ENCODE measurements around the gene NTSR2. TPM values are rescaled to one million over a fixed set of nuclear protein-coding genes. Genes with fewer than 3 reads are reported as not detected.

The NTSR2 gene
- total RNA-seq, 1 donor from 2014 or later: not detected

GRCh38 chr2:11616851-11617415 is 53.1 kb downstream of the NTSR2 start:
- H3K9me3 ChIP-seq (replicated peaks): no peaks in the 10 kb centered on the region
- H3K36me3 ChIP-seq: peaks cover 30% of the 10 kb centered on the region
- H3K4me3 ChIP-seq: no peak overlapping the region
- DNase-seq: no peak
- H3K27ac ChIP-seq (replicated peaks): no peak overlapping the region
- no peaks in the 10 kb centered on the region for H3K27me3 ChIP-seq (ENCODE audit: low read depth)
- TF ChIP-seq, protein P1, sequence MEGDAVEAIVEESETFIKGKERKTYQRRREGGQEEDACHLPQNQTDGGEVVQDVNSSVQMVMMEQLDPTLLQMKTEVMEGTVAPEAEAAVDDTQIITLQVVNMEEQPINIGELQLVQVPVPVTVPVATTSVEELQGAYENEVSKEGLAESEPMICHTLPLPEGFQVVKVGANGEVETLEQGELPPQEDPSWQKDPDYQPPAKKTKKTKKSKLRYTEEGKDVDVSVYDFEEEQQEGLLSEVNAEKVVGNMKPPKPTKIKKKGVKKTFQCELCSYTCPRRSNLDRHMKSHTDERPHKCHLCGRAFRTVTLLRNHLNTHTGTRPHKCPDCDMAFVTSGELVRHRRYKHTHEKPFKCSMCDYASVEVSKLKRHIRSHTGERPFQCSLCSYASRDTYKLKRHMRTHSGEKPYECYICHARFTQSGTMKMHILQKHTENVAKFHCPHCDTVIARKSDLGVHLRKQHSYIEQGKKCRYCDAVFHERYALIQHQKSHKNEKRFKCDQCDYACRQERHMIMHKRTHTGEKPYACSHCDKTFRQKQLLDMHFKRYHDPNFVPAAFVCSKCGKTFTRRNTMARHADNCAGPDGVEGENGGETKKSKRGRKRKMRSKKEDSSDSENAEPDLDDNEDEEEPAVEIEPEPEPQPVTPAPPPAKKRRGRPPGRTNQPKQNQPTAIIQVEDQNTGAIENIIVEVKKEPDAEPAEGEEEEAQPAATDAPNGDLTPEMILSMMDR (IDR thresholded peaks at IDR 0.05; ENCODE audit: borderline replicate concordance): no peak
- intact Hi-C loops (cut with micrococcal nuclease): no loop called here
- no peaks in the 10 kb centered on the region for H3K4me1 ChIP-seq

DNA sequence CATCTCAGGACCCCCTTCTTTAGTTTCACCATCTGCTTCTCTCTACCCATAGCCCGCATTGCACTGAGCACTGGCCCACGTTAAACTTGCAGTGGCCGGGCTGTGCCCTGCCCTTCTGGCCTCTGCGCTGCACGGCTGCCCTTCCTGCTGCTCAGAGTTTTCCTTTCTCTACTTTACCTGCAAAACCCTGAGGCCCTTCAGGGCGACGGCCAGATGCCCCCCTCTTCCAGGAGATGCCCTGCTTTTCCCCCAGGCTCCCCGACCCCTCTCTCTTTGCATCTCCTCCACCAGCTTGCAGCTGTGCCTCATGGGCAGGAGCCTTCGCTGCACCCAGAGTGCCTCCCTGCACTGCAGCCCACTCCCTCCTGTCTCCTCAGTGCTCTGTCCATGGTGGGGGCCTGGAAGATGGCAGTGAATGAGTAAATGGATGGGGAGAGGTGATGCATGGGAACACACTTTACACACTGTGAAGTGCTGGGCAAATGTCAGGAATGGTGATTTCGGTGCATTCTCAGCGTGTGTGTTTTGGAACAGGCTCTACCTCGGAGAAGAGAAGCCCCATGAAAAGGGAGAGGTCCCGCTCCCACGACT is 53.8 kb downstream of the NTSR2 start:
- intact Hi-C loops (cut with micrococcal nuclease): no loop called here
- H3K4me3 ChIP-seq: no peak overlapping the region
- TF ChIP-seq, protein P1 (IDR thresholded peaks at IDR 0.05; ENCODE audit: borderline replicate concordance): no peak
- no peaks in the 10 kb centered on the region for H3K9me3 ChIP-seq (replicated peaks)
- H3K27ac ChIP-seq (replicated peaks): no peak overlapping the region
- DNase-seq: no peak
- H3K36me3 ChIP-seq: peaks cover 31% of the 10 kb centered on the region
- H3K27me3 ChIP-seq (ENCODE audit: low read depth): no peaks in the 10 kb centered on the region
- H3K4me1 ChIP-seq: no peaks in the 10 kb centered on the region

DNA sequence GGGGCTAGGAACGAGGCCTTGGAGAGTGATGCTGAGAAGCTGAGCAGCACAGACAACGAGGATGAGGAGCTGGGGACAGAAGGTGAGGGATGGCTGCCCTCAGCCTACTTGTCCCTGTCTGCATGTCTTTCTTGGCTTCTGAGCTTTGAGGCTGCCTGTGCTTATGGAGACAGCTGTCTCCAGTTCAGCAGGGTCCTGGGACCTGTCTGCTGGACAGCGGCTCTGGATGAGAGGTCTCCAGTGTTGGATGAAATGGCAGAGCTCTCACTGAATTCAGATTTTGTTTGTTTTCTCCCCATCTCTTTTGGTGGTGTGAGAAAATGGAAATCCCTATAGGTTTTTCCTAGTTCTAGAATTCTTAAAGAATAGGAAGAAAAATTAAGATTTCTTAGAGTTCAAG is 54.8 kb downstream of the NTSR2 start:
- intact Hi-C loops (cut with micrococcal nuclease): no loop called here
- TF ChIP-seq, protein P1 (IDR thresholded peaks at IDR 0.05; ENCODE audit: borderline replicate concordance): no peak
- Histone ChIP-seq H3K27ac (replicated peaks) (no peak overlapping the region), H3K36me3 (peaks cover 40% of the 10 kb centered on the region), H3K4me1 (no peaks in the 10 kb centered on the region), H3K27me3 (ENCODE audit: low read depth) (no peaks in the 10 kb centered on the region), H3K9me3 (replicated peaks) (no peaks in the 10 kb centered on the region), H3K4me3 (no peak overlapping the region)
- DNase-seq: no peak

DNA sequence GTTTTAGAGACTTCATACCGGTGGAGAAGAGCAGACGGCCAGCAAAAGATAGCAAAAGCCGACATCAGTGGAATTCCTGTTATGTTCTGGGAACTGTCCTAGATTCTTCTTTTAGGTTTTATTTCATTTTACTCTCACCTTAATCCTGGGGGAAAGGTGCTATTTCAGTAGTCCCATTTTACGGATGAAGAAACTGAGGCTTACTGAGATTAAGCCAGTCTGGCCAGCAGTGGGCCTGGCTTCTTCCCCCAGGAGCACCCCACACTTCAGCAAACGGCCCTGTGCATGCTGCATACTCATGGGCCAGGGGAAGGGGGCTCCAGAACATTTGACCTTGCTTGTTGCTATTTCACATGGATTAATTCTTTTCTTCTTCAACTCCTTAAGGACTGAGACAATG is 56.7 kb downstream of the NTSR2 start:
- H3K4me1 ChIP-seq: no peaks in the 10 kb centered on the region
- TF ChIP-seq, protein P1 (IDR thresholded peaks at IDR 0.05; ENCODE audit: borderline replicate concordance): no peak
- H3K9me3 ChIP-seq (replicated peaks): no peaks in the 10 kb centered on the region
- H3K4me3 ChIP-seq: no peak overlapping the region
- no peak overlapping the region for H3K27ac ChIP-seq (replicated peaks)
- peaks cover 40% of the 10 kb centered on the region for H3K36me3 ChIP-seq
- intact Hi-C loops (cut with micrococcal nuclease): no loop called here
- H3K27me3 ChIP-seq (ENCODE audit: low read depth): no peaks in the 10 kb centered on the region
- DNase-seq: no peak

GRCh38 chr2:11612553-11613215 is 57.3 kb downstream of the NTSR2 start:
- H3K27ac ChIP-seq (replicated peaks): no peak overlapping the region
- intact Hi-C loops (cut with micrococcal nuclease): no loop called here
- H3K9me3 ChIP-seq (replicated peaks): no peaks in the 10 kb centered on the region
- no peaks in the 10 kb centered on the region for H3K4me1 ChIP-seq
- H3K36me3 ChIP-seq: peaks cover 36% of the 10 kb centered on the region
- DNase-seq: no peak
- H3K4me3 ChIP-seq: no peak overlapping the region
- no peaks in the 10 kb centered on the region for H3K27me3 ChIP-seq (ENCODE audit: low read depth)
- TF ChIP-seq, protein P1 (IDR thresholded peaks at IDR 0.05; ENCODE audit: borderline replicate concordance): no peak
